Endothelial cell (in vitro differentiated cells): ENCODE data around the gene DMD. TPM values are rescaled to one million over a fixed set of nuclear protein-coding genes. Genes with fewer than 3 reads are reported as not detected.

Source experiments
- DNase-seq: peaks from one replicate; pipeline ENCODE4 v3.0.0; 2021; ENCODE audit warnings: low spot score
- H3K27ac Mint-ChIP-seq: one replicate; pipeline ENCODE4 v1.8.0; 2021; ENCODE audit warnings: mixed read lengths, inconsistent platforms; ENCODE audit not compliant: unreplicated experiment
- H3K27me3 Mint-ChIP-seq: one replicate; pipeline ENCODE4 v1.8.0; 2021; ENCODE audit warnings: mild to moderate bottlenecking, moderate library complexity, mixed read lengths, inconsistent platforms; ENCODE audit not compliant: unreplicated experiment
- H3K36me3 Mint-ChIP-seq: one replicate; pipeline ENCODE4 v1.8.0; 2021; ENCODE audit warnings: mild to moderate bottlenecking, low read depth, mixed read lengths, inconsistent platforms; ENCODE audit not compliant: unreplicated experiment
- H3K4me1 Mint-ChIP-seq: one replicate; pipeline ENCODE4 v1.8.0; 2021; ENCODE audit warnings: mild to moderate bottlenecking, mixed read lengths, inconsistent platforms; ENCODE audit not compliant: unreplicated experiment
- H3K4me3 Mint-ChIP-seq: one replicate; pipeline ENCODE4 v1.8.0; 2021; ENCODE audit warnings: mild to moderate bottlenecking, mixed read lengths, inconsistent platforms; ENCODE audit not compliant: unreplicated experiment
- H3K9me3 Mint-ChIP-seq: one replicate; pipeline ENCODE4 v1.8.0; 2021; ENCODE audit warnings: mixed read lengths, inconsistent platforms; ENCODE audit not compliant: unreplicated experiment
- CTCF ChIP-seq: fragments of 200-600 bp; sonication (generic); IDR thresholded peaks from one replicate; pipeline ENCODE4 v1.5.0; 2021; ENCODE audit warnings: antibody characterized with exemption; ENCODE audit not compliant: unreplicated experiment
- total RNA-seq: library from RNA; stranded (reverse); fragmentation: NEBNext Ultra II Directional; extraction: Animal tissue kit (Norgen Biotek cat#: 25700); gene quantifications from one replicate; pipeline ENCODE4 v1.2.1, GENCODE V29; 2021; ENCODE audit not compliant: unreplicated experiment

DMD gene
- total RNA-seq, 1 donor from 2014 or later: 5.5 TPM

DNA sequence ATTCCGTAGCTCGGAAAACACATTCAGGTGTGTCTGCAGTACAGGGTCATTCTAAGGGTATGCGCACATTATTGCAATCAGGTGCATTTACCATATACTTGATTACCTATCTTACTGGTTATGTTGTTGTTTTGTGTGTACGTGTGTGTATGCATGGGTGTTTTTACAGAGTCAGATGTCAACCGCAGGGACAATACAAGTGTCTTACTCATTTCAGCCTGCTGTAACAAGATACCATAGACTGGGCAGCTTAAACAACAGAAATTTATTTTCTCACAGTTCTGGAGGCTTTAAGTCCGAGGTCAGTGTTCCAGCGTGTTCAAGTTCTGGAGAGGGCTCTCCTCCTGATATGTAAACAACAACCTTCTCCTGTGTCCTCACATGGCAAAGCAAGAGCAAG lies 316.7 kb downstream of the DMD start:
- Mint-ChIP-seq H3K4me1 (no peaks in the 10 kb centered on the region), H3K36me3 (no peaks in the 10 kb centered on the region), H3K9me3 (no peaks in the 10 kb centered on the region), H3K4me3 (no peak overlapping the region), H3K27ac (no peak overlapping the region), H3K27me3 (peaks cover 2% of the 10 kb centered on the region)
- no peak for DNase-seq
- TF ChIP-seq CTCF: no peak

GRCh38 chrX:32893751-32894150 lies 317.6 kb downstream of the DMD start:
- no peaks in the 10 kb centered on the region for H3K4me1 Mint-ChIP-seq
- DNase-seq: no peak
- TF ChIP-seq CTCF: no peak
- H3K4me3 Mint-ChIP-seq: no peak overlapping the region
- no peak overlapping the region for H3K27ac Mint-ChIP-seq
- no peaks in the 10 kb centered on the region for H3K36me3 Mint-ChIP-seq
- peaks cover 2% of the 10 kb centered on the region for H3K27me3 Mint-ChIP-seq
- no peaks in the 10 kb centered on the region for H3K9me3 Mint-ChIP-seq

GRCh38 chrX:32877592-32877991 lies 333.8 kb downstream of the DMD start:
- no peak for DNase-seq
- no peak for TF ChIP-seq CTCF
- Mint-ChIP-seq H3K9me3 (no peaks in the 10 kb centered on the region), H3K27me3 (no peaks in the 10 kb centered on the region), H3K27ac (no peak overlapping the region), H3K36me3 (no peaks in the 10 kb centered on the region), H3K4me3 (no peak overlapping the region), H3K4me1 (no peaks in the 10 kb centered on the region)

DNA sequence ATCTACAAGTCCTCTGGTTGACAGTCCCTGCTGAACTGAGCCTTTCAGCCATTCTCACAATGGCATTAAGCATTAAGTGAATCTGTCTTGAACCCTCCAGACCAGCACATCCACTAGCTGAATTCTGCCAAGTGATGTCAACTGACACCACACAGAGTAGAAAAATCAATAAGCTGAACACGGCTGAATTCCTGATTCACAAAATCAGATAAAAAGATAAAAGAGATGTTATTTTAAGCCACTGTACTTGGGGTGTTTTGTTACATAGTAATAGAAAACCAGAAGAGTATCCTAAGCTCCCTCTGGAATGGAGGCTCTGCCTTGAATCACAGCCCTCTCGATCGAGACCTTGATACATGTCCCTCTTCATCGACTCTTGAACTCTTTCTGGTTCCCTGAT lies 336.5 kb downstream of the DMD start:
- no peak for DNase-seq
- no peak for TF ChIP-seq CTCF
- Mint-ChIP-seq H3K4me3 (no peak overlapping the region), H3K27ac (no peak overlapping the region), H3K4me1 (no peaks in the 10 kb centered on the region), H3K9me3 (no peaks in the 10 kb centered on the region), H3K36me3 (no peaks in the 10 kb centered on the region), H3K27me3 (peaks cover 1% of the 10 kb centered on the region)

DNA sequence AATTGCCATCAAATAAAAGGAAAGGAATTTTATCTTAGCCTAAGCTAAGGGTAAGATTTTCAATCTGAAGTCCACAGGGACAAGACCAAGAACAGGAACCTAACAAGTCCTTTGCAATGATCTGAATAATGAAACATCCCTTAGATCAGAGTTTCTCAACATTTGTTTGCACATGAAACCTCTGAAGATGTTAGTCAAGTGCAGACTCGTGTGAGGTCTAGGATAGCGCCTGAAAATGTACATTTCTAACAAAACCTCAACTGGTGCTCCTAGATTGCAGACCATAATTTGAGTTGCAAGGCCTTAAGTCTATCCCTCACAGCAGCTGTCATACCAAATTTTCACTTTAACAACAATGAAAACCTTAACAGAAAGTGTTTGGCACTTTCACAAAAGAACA lies 337.6 kb downstream of the DMD start:
- Mint-ChIP-seq H3K4me1 (no peaks in the 10 kb centered on the region), H3K27ac (no peak overlapping the region), H3K36me3 (no peaks in the 10 kb centered on the region), H3K27me3 (peaks cover 1% of the 10 kb centered on the region), H3K4me3 (no peak overlapping the region), H3K9me3 (no peaks in the 10 kb centered on the region)
- TF ChIP-seq CTCF: no peak
- DNase-seq: no peak
